ENCODE data around the gene CFTR. TPM values are rescaled to one million over a fixed set of nuclear protein-coding genes. Genes with fewer than 3 reads are reported as not detected.

CFTR gene
- 1 to 10 TPM; 2.0 to 3.5 TPM for total RNA-seq
- 0.64 TPM for polyA plus RNA-seq (2013, experiment 1 of 2)
- polyA plus RNA-seq (2013, experiment 2 of 2), result 0.33 TPM
- long read RNA-seq, experiment 1, result 0 reads
- long read RNA-seq, experiment 2, result 0 reads
- long read RNA-seq, experiment 3, partial matches to known transcripts, result 0 of 2 reads
- long read RNA-seq, experiment 3, other reads (novel, unspliced or antisense), result 2 of 2 reads
- long read RNA-seq, experiment 4, result 0 reads

GRCh38 chr7:117479225-117480054, at the start of gene CFTR:
Gene CFTR (plus strand): TSS chr7:117480025. CDS start chr7:117480095, 70 bp downstream.
- TF ChIP-seq CTCF (conservative IDR thresholded peaks at IDR 0.05), result no peak
- Histone ChIP-seq H3K27me3 (ENCODE audit: control insufficient read depth, insufficient read depth, low read length, poor library complexity, severe bottlenecking) (peaks cover 54% of the 10 kb centered on the region), H3K9me3 (ENCODE audit: control insufficient read depth, low read length) (no peaks in the 10 kb centered on the region), H3K27ac (ENCODE audit: low read depth, low read length) (no peak within 1 kb of the TSS), H3K9ac (ENCODE audit: extremely low read depth, low read length, poor library complexity, severe bottlenecking) (peak within 1 kb of the TSS; percentile 45), H3K36me3 (ENCODE audit: control insufficient read depth, insufficient read depth, low read length) (no peaks in the 10 kb centered on the region), H3K4me3 (ENCODE audit: low read length) (peak within 1 kb of the TSS; percentile 91), H3K4me1 (ENCODE audit: control insufficient read depth, insufficient read depth, low read length) (no peaks in the 10 kb centered on the region)
- H3K27ac Mint-ChIP-seq, result no peak within 1 kb of the TSS
- no peaks in the 10 kb centered on the region for H3K36me3 Mint-ChIP-seq (ENCODE audit: low read depth)
- H3K4me1 Mint-ChIP-seq, result peaks cover 4% of the 10 kb centered on the region
- H3K9me3 Mint-ChIP-seq, result no peaks in the 10 kb centered on the region
- DNase-seq, result peak; percentile 82
- WGBS, 2 experiments (ENCODE audit: insufficient coverage in 1 of 2, insufficient read length in 1 of 2), result 1% methylated on average over 31 to 45 of the region's 45 CpGs
- H3K27me3 Mint-ChIP-seq (ENCODE audit: insufficient read depth), result peaks cover 53% of the 10 kb centered on the region
- H3K4me3 Mint-ChIP-seq, result peak within 1 kb of the TSS; percentile 73

- WGBS, 2 experiments (ENCODE audit: insufficient coverage in 1 of 2, insufficient read length in 1 of 2), result 88% methylated on average over 2 of the region's 2 CpGs; no CpG with 5 or more reads in 1 of the 2 experiments
- Mint-ChIP-seq H3K27me3 (ENCODE audit: insufficient read depth) (no peaks in the 10 kb centered on the region), H3K4me1 (no peaks in the 10 kb centered on the region), H3K27ac (no peak overlapping the region), H3K9me3 (no peaks in the 10 kb centered on the region), H3K4me3 (no peak overlapping the region), H3K36me3 (ENCODE audit: low read depth) (no peaks in the 10 kb centered on the region)
- Histone ChIP-seq H3K27ac (ENCODE audit: low read depth, low read length) (no peak overlapping the region), H3K36me3 (ENCODE audit: control insufficient read depth, insufficient read depth, low read length) (no peaks in the 10 kb centered on the region), H3K9me3 (ENCODE audit: control insufficient read depth, low read length) (no peaks in the 10 kb centered on the region), H3K9ac (ENCODE audit: extremely low read depth, low read length, poor library complexity, severe bottlenecking) (no peak overlapping the region), H3K27me3 (ENCODE audit: control insufficient read depth, insufficient read depth, low read length, poor library complexity, severe bottlenecking) (no peaks in the 10 kb centered on the region), H3K4me3 (ENCODE audit: low read length) (no peak overlapping the region), H3K4me1 (ENCODE audit: control insufficient read depth, insufficient read depth, low read length) (no peaks in the 10 kb centered on the region)
- no peak for TF ChIP-seq CTCF (conservative IDR thresholded peaks at IDR 0.05)
- no peak for DNase-seq
These were observed 44.3 kb upstream of the CFTR start for GRCh38 chr7:117435475-117436043.

GRCh38 chr7:117444646-117445045, 35.2 kb upstream of the CFTR start:
- H3K27ac Mint-ChIP-seq, result no peak overlapping the region
- WGBS, 2 experiments (ENCODE audit: insufficient coverage in 1 of 2, insufficient read length in 1 of 2), result 89 to 93% methylated on average over 1 of the region's 1 CpG
- no peak for DNase-seq
- TF ChIP-seq CTCF (conservative IDR thresholded peaks at IDR 0.05), result no peak
- no peaks in the 10 kb centered on the region for H3K27me3 ChIP-seq (ENCODE audit: control insufficient read depth, insufficient read depth, low read length, poor library complexity, severe bottlenecking)
- H3K4me1 ChIP-seq (ENCODE audit: control insufficient read depth, insufficient read depth, low read length), result no peaks in the 10 kb centered on the region
- no peaks in the 10 kb centered on the region for H3K36me3 Mint-ChIP-seq (ENCODE audit: low read depth)
- H3K9ac ChIP-seq (ENCODE audit: extremely low read depth, low read length, poor library complexity, severe bottlenecking), result no peak overlapping the region
- H3K9me3 Mint-ChIP-seq, result no peaks in the 10 kb centered on the region
- no peaks in the 10 kb centered on the region for H3K4me1 Mint-ChIP-seq
- H3K27me3 Mint-ChIP-seq (ENCODE audit: insufficient read depth), result no peaks in the 10 kb centered on the region
- H3K4me3 Mint-ChIP-seq, result no peak overlapping the region
- H3K9me3 ChIP-seq (ENCODE audit: control insufficient read depth, low read length), result no peaks in the 10 kb centered on the region
- no peaks in the 10 kb centered on the region for H3K36me3 ChIP-seq (ENCODE audit: control insufficient read depth, insufficient read depth, low read length)
- H3K4me3 ChIP-seq (ENCODE audit: low read length), result no peak overlapping the region
- no peak overlapping the region for H3K27ac ChIP-seq (ENCODE audit: low read depth, low read length)
